HCT116 (cell line): ENCODE results near the gene NIPAL4. TPM values are rescaled to one million over a fixed set of nuclear protein-coding genes. Genes with fewer than 3 reads are reported as not detected.

Source experiments
- ATAC-seq: fragments of 200-7000 bp; cut with Tn5 transposase; 2 replicates; pipeline ENCODE4 v1.9.1; 2020; ENCODE audit warnings: mild to moderate bottlenecking, moderate library complexity
- BruUV-seq: library from RNA; stranded (reverse); fragments of 400-500 nt; replicated peaks from 2 replicates; lab custom pipeline; 2021; lab: Mats Ljungman, UMichigan
- CTCF ChIA-PET: fragments of 300-600 bp; sonication (Branson Sonifier 250); formaldehyde crosslinking; loops from one replicate; lab custom pipeline; 2021; ENCODE audit warnings: antibody characterized with exemption; lab: Charles Lee
- POLR2A ChIA-PET: fragments of 300-600, 350-600 bp; sonication (Branson Sonifier 250); formaldehyde crosslinking; loops from one replicate; lab custom pipeline; 2021; ENCODE audit warnings: antibody characterized with exemption; lab: Charles Lee
- RAD21 ChIA-PET, 2 experiments: fragments of 300-600 bp; sonication (Branson Sonifier 250); formaldehyde crosslinking; loops; one replicate each; lab custom pipeline; 2023; ENCODE audit warnings: low total read pairs in 2 of 2; ENCODE audit not compliant: uncharacterized antibody in 2 of 2, unreplicated experiment in 2 of 2, low non-redundant PET in 1 of 2; lab: Charles Lee
- DNase-seq: peaks from one replicate; pipeline ENCODE4 v3.0.0-alpha.2; 2010; ENCODE audit warnings: low read depth, low spot score
- H2AFZ ChIP-seq: fragments of 200-600 bp; shearing (Covaris generic), sonication (generic); 2 replicates; pipeline ENCODE4 v1.6.1; 2017; ENCODE audit warnings: low read depth, mixed run types, mixed read lengths, antibody characterized with exemption, low read length; ENCODE audit not compliant: poor library complexity, severe bottlenecking
- H3K27ac ChIP-seq: 2 replicates; pipeline ENCODE4 v1.5.1; 2012; ENCODE audit warnings: low read depth, low read length
- H3K27me3 ChIP-seq: fragments of 200-600 bp; sonication (generic); 2 replicates; pipeline ENCODE4 v1.6.1; 2016; ENCODE audit warnings: mixed run types, low read length, mixed read lengths; ENCODE audit not compliant: insufficient read depth
- H3K36me3 ChIP-seq, 2 experiments: fragments of 200-500 bp in 1 of 2; fragments of 200-600 bp in 1 of 2; sonication (Bioruptor generic) in 1 of 2; sonication (generic) in 1 of 2; 2 replicates each; pipeline versions ENCODE4 v1.5.1 to v1.6.1; 2014 to 2016; ENCODE audit warnings: low read length in 2 of 2, inconsistent platforms in 1 of 2, mixed read lengths in 1 of 2, mixed run types in 1 of 2; ENCODE audit not compliant: insufficient read depth in 2 of 2, control insufficient read depth in 1 of 2
- H3K4me1 ChIP-seq, 2 experiments: fragments of 200-600 bp in 1 of 2; sonication (generic) in 1 of 2; 2 replicates each; pipeline versions ENCODE4 v1.5.1 to v1.6.1; 2012 to 2017; ENCODE audit warnings: low read length in 2 of 2, inconsistent platforms in 1 of 2, mild to moderate bottlenecking in 1 of 2, mixed read lengths in 1 of 2, mixed run types in 1 of 2, moderate library complexity in 1 of 2; ENCODE audit not compliant: insufficient read depth in 2 of 2, control insufficient read depth in 1 of 2
- H3K4me2 ChIP-seq: fragments of 200-600 bp; sonication (generic); 2 replicates; pipeline ENCODE4 v1.6.1; 2017; ENCODE audit warnings: mixed run types, low read length, mixed read lengths
- H3K4me3 ChIP-seq, 2 experiments: fragments of 200-600 bp in 1 of 2; sonication (generic) in 1 of 2; replicated peaks in 1 of 2; 2 replicates each; pipeline ENCODE4 v1.5.1; 2011 to 2016; ENCODE audit warnings: low read length in 2 of 2, control low read depth in 1 of 2, low read depth in 1 of 2, mild to moderate bottlenecking in 1 of 2, mixed read lengths in 1 of 2, mixed run types in 1 of 2
- H3K79me2 ChIP-seq: fragments of 200-600 bp; sonication (generic); 2 replicates; pipeline ENCODE4 v1.6.1; 2017; ENCODE audit warnings: mild to moderate bottlenecking, mixed run types, low read length, moderate library complexity, mixed read lengths; ENCODE audit not compliant: insufficient read depth
- H3K9ac ChIP-seq: fragments of 200-600 bp; sonication (generic); 2 replicates; pipeline ENCODE4 v1.6.1; 2016; ENCODE audit warnings: low read length, mixed read lengths
- H3K9me2 ChIP-seq: fragments of 200-600 bp; sonication (generic), shearing (Covaris generic); 2 replicates; pipeline ENCODE4 v1.6.1; 2017; ENCODE audit warnings: mixed run types, mild to moderate bottlenecking, moderate library complexity; ENCODE audit not compliant: insufficient read depth
- H3K9me3 ChIP-seq, 2 experiments: fragments of 200-500 bp in 1 of 2; fragments of 200-600 bp in 1 of 2; sonication (Bioruptor generic) in 1 of 2; sonication (generic) in 1 of 2; 2 replicates each; pipeline ENCODE4 v1.6.1; 2014 to 2017; ENCODE audit warnings: low read length in 2 of 2, mixed read lengths in 2 of 2, inconsistent platforms in 1 of 2, low read depth in 1 of 2, mild to moderate bottlenecking in 1 of 2, mixed run types in 1 of 2, moderate library complexity in 1 of 2; ENCODE audit not compliant: control insufficient read depth in 1 of 2, insufficient read depth in 1 of 2
- H4K20me1 ChIP-seq: fragments of 200-600 bp; sonication (generic), shearing (Covaris generic); 2 replicates; pipeline ENCODE4 v1.6.1; 2017; ENCODE audit warnings: mixed run types, mild to moderate bottlenecking, moderate library complexity; ENCODE audit not compliant: insufficient read depth
- CBX3 ChIP-seq: IDR thresholded peaks from 2 replicates; pipeline ENCODE4 v1.6.1; 2012; ENCODE audit warnings: low read depth
- ELF1 ChIP-seq: IDR thresholded peaks from 2 replicates; pipeline ENCODE4 v1.6.1; 2012; ENCODE audit warnings: low read depth, borderline replicate concordance
- EZH2phosphoT487 ChIP-seq: fragments of 200-600 bp; IDR thresholded peaks from 2 replicates; pipeline ENCODE4 v1.6.1; 2018; ENCODE audit warnings: antibody characterized with exemption, borderline replicate concordance
- FOSL1 ChIP-seq: IDR thresholded peaks from 2 replicates; pipeline ENCODE4 v1.6.1; 2012; ENCODE audit warnings: low read depth
- JUND ChIP-seq: IDR thresholded peaks from 2 replicates; pipeline ENCODE4 v1.6.1; 2012
- POLR2A ChIP-seq: IDR thresholded peaks from 2 replicates; pipeline ENCODE4 v1.7.0; 2011; ENCODE audit warnings: borderline replicate concordance; ENCODE audit not compliant: insufficient read depth, insufficient read length; ENCODE audit errors: extremely low read depth
- POLR2AphosphoS5 ChIP-seq: IDR thresholded peaks from 2 replicates; pipeline ENCODE4 v1.6.1; 2011; ENCODE audit warnings: mild to moderate bottlenecking, low read depth, low read length, moderate library complexity
- RAD21 ChIP-seq: IDR thresholded peaks from 2 replicates; pipeline ENCODE4 v1.6.1; 2012; ENCODE audit warnings: low read depth, mild to moderate bottlenecking
- SIN3A ChIP-seq: IDR thresholded peaks from 2 replicates; pipeline ENCODE4 v1.6.1; 2012; ENCODE audit warnings: low read depth
- SP1 ChIP-seq: IDR thresholded peaks from 2 replicates; pipeline ENCODE4 v1.6.1; 2012; ENCODE audit warnings: low read depth
- SRF ChIP-seq: IDR thresholded peaks from 2 replicates; pipeline ENCODE4 v1.6.1; 2012; ENCODE audit warnings: low read depth
- TCF7L2 ChIP-seq: IDR thresholded peaks from 2 replicates; pipeline ENCODE4 v1.7.0; 2011; ENCODE audit warnings: borderline replicate concordance, inconsistent platforms; ENCODE audit not compliant: insufficient read depth, insufficient read length; ENCODE audit errors: extremely low read depth
- YY1 ChIP-seq: IDR thresholded peaks from 2 replicates; pipeline ENCODE4 v1.6.1; 2011; ENCODE audit warnings: low read length, low read depth, moderate library complexity, mild to moderate bottlenecking; ENCODE audit not compliant: insufficient replicate concordance; ENCODE audit errors: extremely low read depth
- ZFX ChIP-seq: fragments of 450-650 bp; IDR thresholded peaks from 2 replicates; pipeline ENCODE4 v1.6.1; 2017
- ZNF274 ChIP-seq: fragments of 200-500 bp; sonication (Bioruptor generic); IDR thresholded peaks from 2 replicates; pipeline ENCODE4 v1.6.1; 2014; ENCODE audit warnings: mild to moderate bottlenecking, low read depth, low read length, inconsistent platforms
- intact Hi-C: fragments of 100-400 bp; cut with micrococcal nuclease; formaldehyde crosslinking; loops from 2 replicates; pipeline ENCODE4 v1.10.0; 2022
- total RNA-seq: library from RNA; stranded (reverse); gene quantifications from one replicate; pipeline ENCODE4 v1.2.1, GENCODE V29; 2021; ENCODE audit not compliant: unreplicated experiment
- TF ChIP-seq, protein P1 (sequence below): IDR thresholded peaks from 2 replicates; pipeline ENCODE4 v1.6.1; 2011; ENCODE audit warnings: mild to moderate bottlenecking, low read length, moderate library complexity; ENCODE audit not compliant: insufficient replicate concordance; ENCODE audit errors: extremely low read depth

The NIPAL4 gene
- total RNA-seq, 1 experiment from 2014 or later: 0.12 TPM

DNA sequence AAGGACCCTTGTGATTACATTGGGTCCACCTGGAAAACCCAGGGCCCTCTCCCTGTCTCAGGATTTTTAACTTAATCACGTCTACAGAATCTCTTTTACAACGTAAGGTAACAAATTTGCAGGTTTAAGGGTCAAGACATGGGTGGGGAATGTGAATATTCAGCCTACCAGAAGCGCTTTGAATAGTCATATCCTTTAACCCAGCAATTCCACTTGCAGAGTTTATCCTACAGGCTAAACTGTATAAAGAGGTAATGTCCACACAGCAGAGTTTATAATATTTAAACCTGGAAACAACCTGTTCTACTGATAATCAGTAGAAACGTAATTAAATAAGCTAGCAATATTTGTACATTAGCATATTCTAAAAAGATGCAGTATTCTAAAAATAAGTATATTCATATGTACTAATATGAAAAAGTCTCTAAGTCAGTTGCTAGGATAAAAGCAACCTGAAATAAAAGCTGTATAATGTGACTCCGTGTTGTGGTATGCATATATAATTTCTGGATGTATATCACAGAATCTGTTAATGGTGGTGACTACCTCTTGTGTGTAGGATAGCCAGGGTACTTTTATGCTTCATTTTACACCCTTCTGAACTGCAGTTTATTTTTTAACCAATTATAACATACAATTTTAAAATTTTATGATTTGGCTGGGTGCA lies 14.1 kb upstream of the NIPAL4 start:
- BruUV-seq: no TSS peak
- no peak overlapping the region for H3K4me2 ChIP-seq

More for the DNA sequence above, 14.1 kb upstream of the NIPAL4 start:
- no peak overlapping the region for H3K9ac ChIP-seq
- ATAC-seq: no peak
- TF ChIP-seq SP1 (no peak), FOSL1 (no peak), JUND (no peak), ELF1 (no peak), EZH2phosphoT487 (no peak), ZFX (no peak), POLR2A (no peak), POLR2AphosphoS5 (no peak), SIN3A (no peak), RAD21 (no peak), CBX3 (no peak), ZNF274 (no peak), SRF (no peak), TCF7L2 (no peak), YY1 (no peak)
- TF ChIP-seq, protein P1, sequence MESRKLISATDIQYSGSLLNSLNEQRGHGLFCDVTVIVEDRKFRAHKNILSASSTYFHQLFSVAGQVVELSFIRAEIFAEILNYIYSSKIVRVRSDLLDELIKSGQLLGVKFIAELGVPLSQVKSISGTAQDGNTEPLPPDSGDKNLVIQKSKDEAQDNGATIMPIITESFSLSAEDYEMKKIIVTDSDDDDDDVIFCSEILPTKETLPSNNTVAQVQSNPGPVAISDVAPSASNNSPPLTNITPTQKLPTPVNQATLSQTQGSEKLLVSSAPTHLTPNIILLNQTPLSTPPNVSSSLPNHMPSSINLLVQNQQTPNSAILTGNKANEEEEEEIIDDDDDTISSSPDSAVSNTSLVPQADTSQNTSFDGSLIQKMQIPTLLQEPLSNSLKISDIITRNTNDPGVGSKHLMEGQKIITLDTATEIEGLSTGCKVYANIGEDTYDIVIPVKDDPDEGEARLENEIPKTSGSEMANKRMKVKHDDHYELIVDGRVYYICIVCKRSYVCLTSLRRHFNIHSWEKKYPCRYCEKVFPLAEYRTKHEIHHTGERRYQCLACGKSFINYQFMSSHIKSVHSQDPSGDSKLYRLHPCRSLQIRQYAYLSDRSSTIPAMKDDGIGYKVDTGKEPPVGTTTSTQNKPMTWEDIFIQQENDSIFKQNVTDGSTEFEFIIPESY: no peak
- TF ChIP-seq, all 23 proteins: peak for 0
- ChIA-PET CTCF (no interaction called here), POLR2A (no interaction called here), RAD21 (interaction anchor here in 1 of 2 experiments (0.6 kb wide), 1 partner anchor 221 kb away, joined by 3 read pairs; no protein-coding TSS in a partner anchor)
- Histone ChIP-seq H3K79me2 (no peaks in the 10 kb centered on the region), H4K20me1 (no peaks in the 10 kb centered on the region), H3K4me1 (peaks cover 2 to 16% of the 10 kb centered on the region in 2 experiments; a peak in 2 of 4 replicates), H3K27me3 (no peaks in the 10 kb centered on the region), H3K9me2 (no peaks in the 10 kb centered on the region), H3K4me3 (no peak overlapping the region), H3K27ac (no peak overlapping the region), H2AFZ (no peak overlapping the region), H3K9me3 (no peaks in the 10 kb centered on the region), H3K36me3 (no peaks in the 10 kb centered on the region)
- intact Hi-C loops: no loop called here
- no peak for DNase-seq
